Neuronal stem cell (in vitro differentiated cells): ENCODE results near the gene PDE3B.
"Not testable (repeated sequence)": the region's sequence is repeated elsewhere in the genome, so short reads cannot be mapped to it uniquely, and the experiment has no call there.

Experiments used
- DNase-seq: peaks from one replicate; pipeline ENCODE4 v3.0.0-alpha.2; 2013; ENCODE audit warnings: low spot score
- H2AFZ ChIP-seq: one replicate; pipeline ENCODE4 v1.6.1; 2013; ENCODE audit warnings: mild to moderate bottlenecking, low read length, inconsistent platforms
- H2AK5ac ChIP-seq: 2 replicates; pipeline ENCODE4 v1.6.1; 2013; ENCODE audit warnings: low read depth, mild to moderate bottlenecking, inconsistent platforms, low read length, moderate library complexity, mixed read lengths
- H2BK120ac ChIP-seq: 2 replicates; pipeline ENCODE4 v1.6.1; 2013; ENCODE audit warnings: low read depth, mild to moderate bottlenecking, inconsistent platforms, low read length, moderate library complexity, mixed read lengths
- H2BK12ac ChIP-seq: one replicate; pipeline ENCODE4 v1.6.1; 2013; ENCODE audit warnings: low read length, inconsistent platforms
- H2BK15ac ChIP-seq: 2 replicates; pipeline ENCODE4 v1.6.1; 2013; ENCODE audit warnings: mild to moderate bottlenecking, low read length, inconsistent platforms, mixed read lengths
- H2BK5ac ChIP-seq: one replicate; pipeline ENCODE4 v1.6.1; 2013; ENCODE audit warnings: inconsistent platforms, mild to moderate bottlenecking, low read length, moderate library complexity
- H3K14ac ChIP-seq: one replicate; pipeline ENCODE4 v1.6.1; 2013; ENCODE audit warnings: low read length, inconsistent platforms
- H3K18ac ChIP-seq: 2 replicates; pipeline ENCODE4 v1.6.1; 2013; ENCODE audit warnings: low read length, inconsistent platforms
- H3K23ac ChIP-seq: 2 replicates; pipeline ENCODE4 v1.6.1; 2013; ENCODE audit warnings: low read depth, mild to moderate bottlenecking, mixed read lengths, low read length, inconsistent platforms; ENCODE audit not compliant: poor library complexity
- H3K27ac ChIP-seq: replicated peaks from 3 replicates; pipeline ENCODE4 v1.5.1; 2013; ENCODE audit warnings: low read length, inconsistent platforms
- H3K27me3 ChIP-seq, 3 experiments: 2 replicates each; pipeline ENCODE4 v1.6.1; 2013; ENCODE audit warnings: low read length in 3 of 3, mild to moderate bottlenecking in 2 of 3, inconsistent platforms in 1 of 3, low read depth in 1 of 3, mixed read lengths in 1 of 3, moderate library complexity in 1 of 3; ENCODE audit not compliant: control insufficient read depth in 3 of 3, insufficient read depth in 3 of 3
- H3K36me3 ChIP-seq, 2 donors: replicated peaks in 1 of 2; 2 replicates each; pipeline ENCODE4 v1.6.1; 2013; ENCODE audit warnings: low read length in 2 of 2; ENCODE audit not compliant: control insufficient read depth in 2 of 2, insufficient read depth in 2 of 2
- H3K4ac ChIP-seq: 2 replicates; pipeline ENCODE4 v1.6.1; 2013; ENCODE audit warnings: inconsistent platforms, mild to moderate bottlenecking, low read length, moderate library complexity
- H3K4me1 ChIP-seq, 2 donors: 1 replicate in 1 of 2; 2 replicates in 1 of 2; pipeline ENCODE4 v1.6.1; 2013; ENCODE audit warnings: low read length in 2 of 2, low read depth in 1 of 2; ENCODE audit not compliant: control insufficient read depth in 2 of 2, insufficient read depth in 1 of 2
- H3K4me2 ChIP-seq: one replicate; pipeline ENCODE4 v1.6.1; 2013; ENCODE audit warnings: mild to moderate bottlenecking, low read length, inconsistent platforms; ENCODE audit not compliant: insufficient read depth, poor library complexity, severe bottlenecking
- H3K4me3 ChIP-seq, 2 donors: 2 replicates each; pipeline ENCODE4 v1.5.1; 2013; ENCODE audit warnings: low read length in 2 of 2, mild to moderate bottlenecking in 2 of 2, inconsistent platforms in 1 of 2, moderate library complexity in 1 of 2
- H3K79me1 ChIP-seq: one replicate; pipeline ENCODE4 v1.6.1; 2013; ENCODE audit warnings: low read depth, mild to moderate bottlenecking, inconsistent platforms, low read length, moderate library complexity
- H3K9ac ChIP-seq: one replicate; pipeline ENCODE4 v1.6.1; 2013; ENCODE audit warnings: mild to moderate bottlenecking, low read depth, low read length, inconsistent platforms; ENCODE audit not compliant: poor library complexity
- H3K9me3 ChIP-seq, 2 donors: replicated peaks in 1 of 2; 2 replicates each; pipeline versions ENCODE3 to v1.6.1; 2013; ENCODE audit warnings: low read length in 2 of 2, mild to moderate bottlenecking in 2 of 2, inconsistent platforms in 1 of 2, low read depth in 1 of 2, mixed read lengths in 1 of 2, moderate library complexity in 1 of 2; ENCODE audit not compliant: control insufficient read depth in 2 of 2, insufficient read depth in 1 of 2
- H4K8ac ChIP-seq: one replicate; pipeline ENCODE4 v1.6.1; 2013; ENCODE audit warnings: low read depth, mild to moderate bottlenecking, inconsistent platforms, low read length, moderate library complexity
- H4K91ac ChIP-seq: one replicate; pipeline ENCODE4 v1.6.1; 2013; ENCODE audit warnings: low read length, low read depth, mild to moderate bottlenecking, inconsistent platforms; ENCODE audit not compliant: poor library complexity
- WGBS, 2 donors: extraction: QIAGEN DNeasy Blood & Tissue Kit; methylation state at CpG; one replicate each; pipeline ENCODE4 v1.1.7; 2013; ENCODE audit warnings: missing lambda C conversion rate in 2 of 2, mixed read lengths in 1 of 2; ENCODE audit not compliant: insufficient read length in 2 of 2, insufficient replicate concordance in 1 of 2; ENCODE audit errors: extremely low coverage in 2 of 2; 5-methylcytosine and 5-hydroxymethylcytosine counted together

PDE3B gene

DNA sequence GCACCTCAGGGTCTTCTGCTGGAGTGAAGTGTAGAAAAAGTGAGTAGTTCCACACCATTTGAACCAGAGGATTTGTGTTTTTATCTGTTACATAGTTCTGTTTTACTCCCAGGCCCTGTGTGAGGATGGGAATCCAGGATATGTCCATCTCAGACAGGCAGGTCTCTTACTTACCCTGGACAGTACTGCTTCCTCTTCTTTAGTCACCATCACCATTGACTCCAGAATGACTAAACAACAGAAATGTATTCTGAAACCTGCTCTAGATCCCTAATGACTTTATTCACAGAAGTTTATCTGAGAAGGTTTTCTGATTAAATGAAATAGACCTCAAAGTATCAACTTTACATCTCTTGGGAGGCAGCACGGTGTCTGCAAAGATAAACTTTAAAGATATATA is 214.8 kb downstream of the PDE3B start:
- Histone ChIP-seq H2AFZ (no peak overlapping the region), H4K91ac (no peak overlapping the region), H3K4me1 (no peaks in the 10 kb centered on the region), H3K4me3 (no peak overlapping the region), H3K18ac (no peak overlapping the region), H3K14ac (no peak overlapping the region), H3K4me2 (no peak overlapping the region), H2AK5ac (no peak overlapping the region), H4K8ac (no peak overlapping the region), H3K79me1 (no peaks in the 10 kb centered on the region), H3K9me3 (no peaks in the 10 kb centered on the region), H3K27ac (no peak overlapping the region), H3K23ac (no peak overlapping the region), H2BK15ac (no peak overlapping the region), H3K9ac (no peak overlapping the region), H2BK12ac (no peak overlapping the region), H2BK5ac (no peak overlapping the region), H3K36me3 (peaks cover 2 to 21% of the 10 kb centered on the region in 2 donors), H3K27me3 (no peaks in the 10 kb centered on the region), H2BK120ac (no peak overlapping the region), H3K4ac (no peak overlapping the region)
- no CpG with 5 or more reads among the region's 1 CpG for WGBS, 2 donors
- DNase-seq: no peak

DNA sequence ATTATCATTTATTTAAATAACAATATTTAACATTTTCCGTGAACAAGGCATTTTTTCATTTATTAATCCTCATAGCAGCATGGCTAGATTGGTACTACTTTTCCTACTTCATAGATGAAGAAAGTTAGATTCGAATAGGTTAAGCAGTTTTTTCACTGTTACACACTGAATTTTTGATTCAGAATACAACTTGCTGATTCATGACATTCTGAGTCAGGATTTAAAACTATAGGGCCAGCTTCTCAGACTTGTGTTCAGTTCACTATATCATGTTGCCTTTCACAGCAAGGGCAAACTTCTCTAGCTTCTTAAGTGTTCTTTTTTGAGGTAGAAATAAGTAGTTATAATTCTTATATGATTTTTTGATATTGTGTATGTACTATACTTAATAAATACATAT is 216.9 kb downstream of the PDE3B start:
- no peak overlapping the region for H3K9ac ChIP-seq
- no peak overlapping the region for H3K4ac ChIP-seq
- H3K14ac ChIP-seq: no peak overlapping the region
- no peaks in the 10 kb centered on the region for H3K4me1 ChIP-seq
- no peak overlapping the region for H3K27ac ChIP-seq
- H3K4me2 ChIP-seq: no peak overlapping the region
- no peaks in the 10 kb centered on the region for H3K27me3 ChIP-seq
- peaks cover 2 to 25% of the 10 kb centered on the region in 2 donors for H3K36me3 ChIP-seq
- no peak for DNase-seq
- no peak overlapping the region for H2BK12ac ChIP-seq
- no peak overlapping the region for H3K18ac ChIP-seq
- no peaks in the 10 kb centered on the region for H3K79me1 ChIP-seq
- no peak overlapping the region for H2BK15ac ChIP-seq
- no peak overlapping the region for H2BK5ac ChIP-seq
- no peak overlapping the region for H2AFZ ChIP-seq
- WGBS, 2 donors: no CpG with 5 or more reads among the region's 2 CpGs
- no peak overlapping the region for H4K8ac ChIP-seq
- H3K4me3 ChIP-seq: no peak overlapping the region
- H3K9me3 ChIP-seq: peaks cover 0 to 2% of the 10 kb centered on the region in 2 donors
- no peak overlapping the region for H4K91ac ChIP-seq
- H2BK120ac ChIP-seq: no peak overlapping the region
- H3K23ac ChIP-seq: no peak overlapping the region
- no peak overlapping the region for H2AK5ac ChIP-seq

DNA sequence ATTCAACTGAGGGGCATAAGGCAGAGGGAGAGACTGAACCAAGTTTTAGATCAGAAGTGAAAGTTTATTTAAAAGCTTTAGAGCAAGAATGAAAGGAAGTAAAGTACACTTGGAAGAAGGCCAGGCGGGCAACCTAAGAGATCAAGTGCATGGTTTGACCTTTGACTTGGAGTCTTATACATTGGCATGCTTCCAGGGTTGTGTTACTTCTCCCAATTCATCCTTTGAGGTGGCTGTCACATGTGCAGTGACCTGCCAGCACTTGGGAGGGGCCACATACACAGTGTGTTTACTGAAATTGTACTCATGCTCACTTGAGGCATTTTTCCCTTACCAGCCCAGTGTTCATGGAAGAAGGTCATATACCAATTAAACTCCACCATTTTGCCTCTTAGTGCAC is 218.1 kb downstream of the PDE3B start:
- H4K8ac ChIP-seq: no peak overlapping the region
- no peak overlapping the region for H3K27ac ChIP-seq
- H3K9ac ChIP-seq: no peak overlapping the region
- no peak overlapping the region for H3K14ac ChIP-seq
- H3K23ac ChIP-seq: no peak overlapping the region
- H3K79me1 ChIP-seq: no peaks in the 10 kb centered on the region
- H2BK5ac ChIP-seq: no peak overlapping the region
- peaks cover 2 to 25% of the 10 kb centered on the region in 2 donors for H3K36me3 ChIP-seq
- H3K27me3 ChIP-seq: no peaks in the 10 kb centered on the region
- no peak for DNase-seq
- no peak overlapping the region for H2BK12ac ChIP-seq
- no peaks in the 10 kb centered on the region for H3K4me1 ChIP-seq
- H4K91ac ChIP-seq: no peak overlapping the region
- peaks cover 0 to 2% of the 10 kb centered on the region in 2 donors for H3K9me3 ChIP-seq
- no peak overlapping the region for H2AK5ac ChIP-seq
- WGBS, 2 donors: no CpG with 5 or more reads among the region's 1 CpG
- H3K4me3 ChIP-seq: no peak overlapping the region
- H2BK15ac ChIP-seq: no peak overlapping the region
- no peak overlapping the region for H2AFZ ChIP-seq
- no peak overlapping the region for H2BK120ac ChIP-seq
- no peak overlapping the region for H3K4ac ChIP-seq
- H3K4me2 ChIP-seq: no peak overlapping the region
- no peak overlapping the region for H3K18ac ChIP-seq

DNA sequence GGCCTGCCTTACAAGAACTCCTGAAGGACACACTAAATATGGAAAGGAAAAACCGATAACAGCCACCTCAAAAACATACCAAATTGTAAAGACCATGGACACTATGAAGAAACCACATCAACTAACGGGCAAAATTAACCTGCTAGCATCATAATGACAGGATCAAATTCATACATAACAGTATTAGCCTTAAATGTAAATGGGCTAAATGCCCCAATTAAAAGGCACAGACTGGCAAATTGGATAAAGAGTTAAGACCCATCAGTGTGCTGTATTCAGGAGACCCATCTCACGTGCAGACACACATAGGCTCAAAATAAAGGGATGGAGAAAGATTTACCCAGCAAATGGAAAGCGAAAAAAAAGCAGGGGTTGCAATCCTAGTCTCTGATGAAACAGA is 220.2 kb downstream of the PDE3B start:
- not testable (repeated sequence) for H3K14ac ChIP-seq, H2BK12ac ChIP-seq, H3K4ac ChIP-seq, H3K18ac ChIP-seq, H3K27ac ChIP-seq, H4K91ac ChIP-seq, DNase-seq, H2AK5ac ChIP-seq, H3K9me3 ChIP-seq, H2AFZ ChIP-seq, H3K27me3 ChIP-seq, H2BK5ac ChIP-seq, H3K23ac ChIP-seq, H3K4me1 ChIP-seq, H2BK120ac ChIP-seq, H3K4me3 ChIP-seq, H3K79me1 ChIP-seq, H2BK15ac ChIP-seq, H4K8ac ChIP-seq, H3K4me2 ChIP-seq, H3K9ac ChIP-seq
- no CpG with 5 or more reads among the region's 4 CpGs for WGBS, 2 donors
- peaks cover 2 to 41% of the 10 kb centered on the region in 2 donors for H3K36me3 ChIP-seq
